Measurements from ENCODE around the gene SLC9A4.

The SLC9A4 gene

GRCh38 chr2:102512161-102512560, 39.1 kb downstream of the SLC9A4 start:
- H3K9ac ChIP-seq (ENCODE audit: low read length in 5 of 5): no peak overlapping the region
- no peaks in the 10 kb centered on the region for H3K36me3 ChIP-seq (ENCODE audit: control insufficient read depth in 5 of 5, insufficient read depth in 5 of 5, low read length in 5 of 5)
- no peaks in the 10 kb centered on the region for H3K27me3 ChIP-seq (ENCODE audit: control insufficient read depth in 5 of 5, insufficient read depth in 4 of 5, low read length in 5 of 5)
- no peak overlapping the region for H3K4me3 ChIP-seq (ENCODE audit: low read depth in 1 of 5, low read length in 5 of 5)
- peaks cover 0 to 6% (median 5%) of the 10 kb centered on the region in 5 donors for H3K9me3 ChIP-seq (ENCODE audit: control insufficient read depth in 5 of 5, low read length in 5 of 5)
- H3K4me1 ChIP-seq (ENCODE audit: control insufficient read depth in 5 of 5, insufficient read depth in 5 of 5, low read length in 5 of 5): no peaks in the 10 kb centered on the region
- H3K27ac ChIP-seq (ENCODE audit: low read depth, low read length): no peak overlapping the region

- Histone ChIP-seq H3K4me1 (ENCODE audit: control insufficient read depth in 5 of 5, insufficient read depth in 5 of 5, low read length in 5 of 5) (no peaks in the 10 kb centered on the region), H3K27me3 (ENCODE audit: control insufficient read depth in 5 of 5, insufficient read depth in 4 of 5, low read length in 5 of 5) (no peaks in the 10 kb centered on the region), H3K27ac (ENCODE audit: low read depth, low read length) (no peak overlapping the region), H3K4me3 (ENCODE audit: low read depth in 1 of 5, low read length in 5 of 5) (no peak overlapping the region), H3K9me3 (ENCODE audit: control insufficient read depth in 5 of 5, low read length in 5 of 5) (peaks cover 0 to 6% (median 5%) of the 10 kb centered on the region in 5 donors), H3K9ac (ENCODE audit: low read length in 5 of 5) (no peak overlapping the region), H3K36me3 (ENCODE audit: control insufficient read depth in 5 of 5, insufficient read depth in 5 of 5, low read length in 5 of 5) (no peaks in the 10 kb centered on the region)
These were observed 40.4 kb downstream of the SLC9A4 start for GRCh38 chr2:102513355-102513939.

- Histone ChIP-seq H3K27ac (ENCODE audit: low read depth, low read length) (no peak overlapping the region), H3K4me1 (ENCODE audit: control insufficient read depth in 5 of 5, insufficient read depth in 5 of 5, low read length in 5 of 5) (no peaks in the 10 kb centered on the region), H3K4me3 (ENCODE audit: low read depth in 1 of 5, low read length in 5 of 5) (no peak overlapping the region), H3K36me3 (ENCODE audit: control insufficient read depth in 5 of 5, insufficient read depth in 5 of 5, low read length in 5 of 5) (no peaks in the 10 kb centered on the region), H3K27me3 (ENCODE audit: control insufficient read depth in 5 of 5, insufficient read depth in 4 of 5, low read length in 5 of 5) (no peaks in the 10 kb centered on the region), H3K9ac (ENCODE audit: low read length in 5 of 5) (no peak overlapping the region), H3K9me3 (ENCODE audit: control insufficient read depth in 5 of 5, low read length in 5 of 5) (peaks cover 0 to 2% (median under 1%) of the 10 kb centered on the region in 5 donors)
These were observed 41.2 kb downstream of the SLC9A4 start for GRCh38 chr2:102514061-102514785.

GRCh38 chr2:102515851-102516250, 42.8 kb downstream of the SLC9A4 start:
- H3K27ac ChIP-seq (ENCODE audit: low read depth, low read length): no peak overlapping the region
- H3K9ac ChIP-seq (ENCODE audit: low read length in 5 of 5): no peak overlapping the region
- H3K36me3 ChIP-seq (ENCODE audit: control insufficient read depth in 5 of 5, insufficient read depth in 5 of 5, low read length in 5 of 5): no peaks in the 10 kb centered on the region
- H3K9me3 ChIP-seq (ENCODE audit: control insufficient read depth in 5 of 5, low read length in 5 of 5): no peaks in the 10 kb centered on the region
- no peak overlapping the region for H3K4me3 ChIP-seq (ENCODE audit: low read depth in 1 of 5, low read length in 5 of 5)
- H3K27me3 ChIP-seq (ENCODE audit: control insufficient read depth in 5 of 5, insufficient read depth in 4 of 5, low read length in 5 of 5): no peaks in the 10 kb centered on the region
- no peaks in the 10 kb centered on the region for H3K4me1 ChIP-seq (ENCODE audit: control insufficient read depth in 5 of 5, insufficient read depth in 5 of 5, low read length in 5 of 5)

DNA sequence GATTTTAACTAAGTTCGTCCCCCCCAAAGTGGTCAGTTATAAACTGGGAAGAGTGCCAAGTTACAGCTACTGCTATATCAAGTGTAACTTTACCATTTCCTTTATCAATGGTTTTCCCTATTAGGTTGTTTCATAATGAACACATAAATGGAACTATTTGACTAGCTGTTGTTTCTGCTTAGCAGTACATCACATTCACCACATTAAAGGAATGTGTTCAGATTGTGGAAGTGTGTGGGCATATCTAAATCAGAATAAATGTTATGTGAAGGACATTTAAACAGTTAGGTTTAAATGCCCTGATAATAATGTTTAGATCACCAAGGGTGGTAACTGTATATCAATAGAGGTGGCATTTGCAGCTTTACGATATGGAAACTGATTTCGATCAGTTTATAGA, 45.1 kb downstream of the SLC9A4 start:
- no peaks in the 10 kb centered on the region for H3K36me3 ChIP-seq (ENCODE audit: control insufficient read depth in 5 of 5, insufficient read depth in 5 of 5, low read length in 5 of 5)
- no peaks in the 10 kb centered on the region for H3K27me3 ChIP-seq (ENCODE audit: control insufficient read depth in 5 of 5, insufficient read depth in 4 of 5, low read length in 5 of 5)
- no peak overlapping the region for H3K9ac ChIP-seq (ENCODE audit: low read length in 5 of 5)
- H3K4me3 ChIP-seq (ENCODE audit: low read depth in 1 of 5, low read length in 5 of 5): no peak overlapping the region
- H3K27ac ChIP-seq (ENCODE audit: low read depth, low read length): no peak overlapping the region
- no peaks in the 10 kb centered on the region for H3K9me3 ChIP-seq (ENCODE audit: control insufficient read depth in 5 of 5, low read length in 5 of 5)
- H3K4me1 ChIP-seq (ENCODE audit: control insufficient read depth in 5 of 5, insufficient read depth in 5 of 5, low read length in 5 of 5): no peaks in the 10 kb centered on the region

DNA sequence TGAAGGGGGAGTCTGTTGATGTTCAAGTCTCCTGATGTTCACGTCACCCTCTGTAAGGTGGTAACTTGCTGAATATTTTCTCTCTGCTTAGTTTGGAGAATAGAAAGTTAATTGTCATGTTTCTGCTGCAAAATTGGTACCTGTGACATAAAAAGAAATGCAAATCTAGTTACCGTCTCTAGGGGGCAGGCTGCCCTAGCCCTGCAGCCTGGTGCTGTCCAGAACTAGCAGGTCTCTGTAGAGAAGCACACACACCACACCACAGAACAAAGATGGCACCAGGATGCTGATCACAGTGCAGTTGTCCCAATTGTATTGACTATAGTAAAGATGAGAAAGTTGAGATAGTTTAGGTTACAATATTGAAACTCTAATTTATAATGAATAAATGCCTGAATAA, 47.0 kb downstream of the SLC9A4 start:
- Histone ChIP-seq H3K27ac (ENCODE audit: low read depth, low read length) (no peak overlapping the region), H3K36me3 (ENCODE audit: control insufficient read depth in 5 of 5, insufficient read depth in 5 of 5, low read length in 5 of 5) (no peaks in the 10 kb centered on the region), H3K9ac (ENCODE audit: low read length in 5 of 5) (no peak overlapping the region), H3K4me3 (ENCODE audit: low read depth in 1 of 5, low read length in 5 of 5) (no peak overlapping the region), H3K4me1 (ENCODE audit: control insufficient read depth in 5 of 5, insufficient read depth in 5 of 5, low read length in 5 of 5) (no peaks in the 10 kb centered on the region), H3K27me3 (ENCODE audit: control insufficient read depth in 5 of 5, insufficient read depth in 4 of 5, low read length in 5 of 5) (no peaks in the 10 kb centered on the region), H3K9me3 (ENCODE audit: control insufficient read depth in 5 of 5, low read length in 5 of 5) (no peaks in the 10 kb centered on the region)

- Histone ChIP-seq H3K36me3 (ENCODE audit: control insufficient read depth in 5 of 5, insufficient read depth in 5 of 5, low read length in 5 of 5) (no peaks in the 10 kb centered on the region), H3K4me1 (ENCODE audit: control insufficient read depth in 5 of 5, insufficient read depth in 5 of 5, low read length in 5 of 5) (no peaks in the 10 kb centered on the region), H3K4me3 (ENCODE audit: low read depth in 1 of 5, low read length in 5 of 5) (no peak overlapping the region), H3K27me3 (ENCODE audit: control insufficient read depth in 5 of 5, insufficient read depth in 4 of 5, low read length in 5 of 5) (no peaks in the 10 kb centered on the region), H3K9ac (ENCODE audit: low read length in 5 of 5) (no peak overlapping the region), H3K27ac (ENCODE audit: low read depth, low read length) (no peak overlapping the region), H3K9me3 (ENCODE audit: control insufficient read depth in 5 of 5, low read length in 5 of 5) (no peaks in the 10 kb centered on the region)
These were observed 47.8 kb downstream of the SLC9A4 start for GRCh38 chr2:102520801-102521200.

DNA sequence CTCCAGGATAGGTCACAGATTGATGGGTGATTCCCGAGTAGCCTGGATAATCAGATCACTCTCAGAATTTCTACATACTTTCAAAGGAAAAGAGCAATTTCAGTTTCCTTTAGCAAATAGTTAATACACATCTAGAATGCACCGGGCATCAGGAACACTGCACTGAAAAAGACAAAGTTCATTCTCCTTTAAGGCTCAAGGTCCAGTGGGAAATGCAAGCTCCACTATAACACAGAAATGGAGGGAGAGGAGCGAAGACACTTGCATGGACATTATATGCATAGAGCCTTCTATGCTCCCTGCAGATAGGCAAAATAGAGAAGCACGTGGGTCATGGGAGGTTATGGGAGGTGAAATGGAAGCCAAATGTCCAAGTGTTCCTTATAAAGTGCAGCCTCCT, 49.1 kb downstream of the SLC9A4 start:
- H3K9ac ChIP-seq (ENCODE audit: low read length in 5 of 5): no peak overlapping the region
- H3K9me3 ChIP-seq (ENCODE audit: control insufficient read depth in 5 of 5, low read length in 5 of 5): no peaks in the 10 kb centered on the region
- no peaks in the 10 kb centered on the region for H3K27me3 ChIP-seq (ENCODE audit: control insufficient read depth in 5 of 5, insufficient read depth in 4 of 5, low read length in 5 of 5)
- H3K4me3 ChIP-seq (ENCODE audit: low read depth in 1 of 5, low read length in 5 of 5): no peak overlapping the region
- H3K27ac ChIP-seq (ENCODE audit: low read depth, low read length): no peak overlapping the region
- H3K4me1 ChIP-seq (ENCODE audit: control insufficient read depth in 5 of 5, insufficient read depth in 5 of 5, low read length in 5 of 5): no peaks in the 10 kb centered on the region
- no peaks in the 10 kb centered on the region for H3K36me3 ChIP-seq (ENCODE audit: control insufficient read depth in 5 of 5, insufficient read depth in 5 of 5, low read length in 5 of 5)

GRCh38 chr2:102522890-102523289, 49.9 kb downstream of the SLC9A4 start:
- H3K27ac ChIP-seq (ENCODE audit: low read depth, low read length): no peak overlapping the region

GRCh38 chr2:102523651-102524050, 50.6 kb downstream of the SLC9A4 start:
- Histone ChIP-seq H3K27me3 (ENCODE audit: control insufficient read depth in 5 of 5, insufficient read depth in 4 of 5, low read length in 5 of 5) (no peaks in the 10 kb centered on the region), H3K4me1 (ENCODE audit: control insufficient read depth in 5 of 5, insufficient read depth in 5 of 5, low read length in 5 of 5) (no peaks in the 10 kb centered on the region), H3K27ac (ENCODE audit: low read depth, low read length) (no peak overlapping the region), H3K4me3 (ENCODE audit: low read depth in 1 of 5, low read length in 5 of 5) (no peak overlapping the region), H3K9ac (ENCODE audit: low read length in 5 of 5) (no peak overlapping the region), H3K9me3 (ENCODE audit: control insufficient read depth in 5 of 5, low read length in 5 of 5) (no peaks in the 10 kb centered on the region), H3K36me3 (ENCODE audit: control insufficient read depth in 5 of 5, insufficient read depth in 5 of 5, low read length in 5 of 5) (no peaks in the 10 kb centered on the region)

More at GRCh38 chr2:102522890-102523289, 49.9 kb downstream of the SLC9A4 start:
- Histone ChIP-seq H3K9me3 (ENCODE audit: control insufficient read depth in 5 of 5, low read length in 5 of 5) (no peaks in the 10 kb centered on the region), H3K27me3 (ENCODE audit: control insufficient read depth in 5 of 5, insufficient read depth in 4 of 5, low read length in 5 of 5) (no peaks in the 10 kb centered on the region), H3K4me1 (ENCODE audit: control insufficient read depth in 5 of 5, insufficient read depth in 5 of 5, low read length in 5 of 5) (no peaks in the 10 kb centered on the region), H3K4me3 (ENCODE audit: low read depth in 1 of 5, low read length in 5 of 5) (no peak overlapping the region), H3K36me3 (ENCODE audit: control insufficient read depth in 5 of 5, insufficient read depth in 5 of 5, low read length in 5 of 5) (no peaks in the 10 kb centered on the region), H3K9ac (ENCODE audit: low read length in 5 of 5) (no peak overlapping the region)

Data from subcutaneous abdominal adipose tissue (tissue), 5 donors.